WI38 (cell line): ENCODE results near the gene TEAD1.

Experiments used
- H3K4me3 ChIP-seq: 2 replicates; pipeline ENCODE4 v1.5.1; 2011; ENCODE audit warnings: low read depth, mild to moderate bottlenecking, control low read depth, low read length
- TF ChIP-seq, protein P1 (sequence below): IDR thresholded peaks from 2 replicates; pipeline ENCODE4 v1.5.1; 2012; ENCODE audit warnings: low read depth, mild to moderate bottlenecking, control low read depth, low read length

The TEAD1 gene

DNA sequence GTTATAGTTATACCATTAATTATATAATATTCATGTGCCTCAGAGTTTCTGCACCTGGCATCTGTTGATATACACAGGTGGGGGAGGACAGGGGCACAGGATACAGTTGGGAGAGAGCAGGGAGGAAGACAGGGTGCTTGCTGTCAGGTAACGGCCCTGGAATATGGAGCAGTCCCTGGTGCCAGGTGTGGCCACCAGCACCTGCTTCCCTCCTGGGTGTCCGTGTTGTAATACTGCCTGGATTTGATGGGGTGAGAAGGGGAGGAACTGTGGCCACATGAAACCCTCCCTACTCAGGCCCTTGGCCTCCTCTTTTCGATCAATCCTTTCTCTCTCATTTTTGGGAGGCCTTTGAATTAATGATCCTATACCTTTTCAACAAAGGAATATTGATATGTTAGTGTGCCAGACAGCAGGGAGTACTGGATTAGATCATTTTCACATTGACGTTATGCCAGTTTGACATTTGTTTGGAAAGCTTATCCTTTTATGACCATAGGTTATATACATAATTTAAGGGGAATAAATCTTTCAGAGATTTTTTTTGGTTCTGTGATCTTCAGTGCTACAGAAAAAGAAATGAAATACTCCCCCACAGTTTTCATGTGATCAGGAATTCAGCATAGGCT, 88.6 kb downstream of the TEAD1 start:
- TF ChIP-seq, protein P1, sequence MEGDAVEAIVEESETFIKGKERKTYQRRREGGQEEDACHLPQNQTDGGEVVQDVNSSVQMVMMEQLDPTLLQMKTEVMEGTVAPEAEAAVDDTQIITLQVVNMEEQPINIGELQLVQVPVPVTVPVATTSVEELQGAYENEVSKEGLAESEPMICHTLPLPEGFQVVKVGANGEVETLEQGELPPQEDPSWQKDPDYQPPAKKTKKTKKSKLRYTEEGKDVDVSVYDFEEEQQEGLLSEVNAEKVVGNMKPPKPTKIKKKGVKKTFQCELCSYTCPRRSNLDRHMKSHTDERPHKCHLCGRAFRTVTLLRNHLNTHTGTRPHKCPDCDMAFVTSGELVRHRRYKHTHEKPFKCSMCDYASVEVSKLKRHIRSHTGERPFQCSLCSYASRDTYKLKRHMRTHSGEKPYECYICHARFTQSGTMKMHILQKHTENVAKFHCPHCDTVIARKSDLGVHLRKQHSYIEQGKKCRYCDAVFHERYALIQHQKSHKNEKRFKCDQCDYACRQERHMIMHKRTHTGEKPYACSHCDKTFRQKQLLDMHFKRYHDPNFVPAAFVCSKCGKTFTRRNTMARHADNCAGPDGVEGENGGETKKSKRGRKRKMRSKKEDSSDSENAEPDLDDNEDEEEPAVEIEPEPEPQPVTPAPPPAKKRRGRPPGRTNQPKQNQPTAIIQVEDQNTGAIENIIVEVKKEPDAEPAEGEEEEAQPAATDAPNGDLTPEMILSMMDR = no peak
- no peak overlapping the region for H3K4me3 ChIP-seq

DNA sequence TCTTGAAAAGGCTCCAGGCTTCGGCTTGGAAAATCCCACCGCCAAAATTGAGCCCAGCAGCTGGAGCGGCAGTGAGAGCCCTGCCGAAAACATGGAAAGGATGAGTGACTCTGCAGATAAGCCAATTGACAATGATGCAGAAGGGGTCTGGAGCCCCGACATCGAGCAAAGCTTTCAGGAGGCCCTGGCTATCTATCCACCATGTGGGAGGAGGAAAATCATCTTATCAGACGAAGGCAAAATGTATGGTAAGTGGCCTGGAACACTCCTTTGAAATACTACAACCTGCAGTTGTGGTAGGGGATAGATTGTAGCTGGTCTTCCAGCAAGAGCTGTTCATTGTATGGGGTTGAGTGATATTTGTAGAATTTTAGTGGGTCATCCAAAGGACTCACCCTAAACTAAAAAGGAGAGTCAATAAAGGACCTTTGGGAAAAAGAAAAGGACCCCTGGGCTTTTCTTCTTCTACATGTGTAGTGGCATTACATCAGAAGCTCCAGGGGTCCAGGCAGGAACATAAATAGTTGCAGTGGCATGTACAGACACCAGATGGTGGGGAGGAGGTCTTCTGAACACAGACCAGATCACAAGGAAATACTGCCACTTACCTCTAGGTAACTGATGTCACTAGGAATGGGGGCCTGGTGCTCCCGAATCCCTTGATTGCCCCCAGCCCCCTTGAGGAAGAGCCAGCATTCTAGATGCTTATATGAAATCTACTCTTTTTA, 90.1 kb downstream of the TEAD1 start:
- no peak overlapping the region for H3K4me3 ChIP-seq
- TF ChIP-seq, protein P1 = no peak

DNA sequence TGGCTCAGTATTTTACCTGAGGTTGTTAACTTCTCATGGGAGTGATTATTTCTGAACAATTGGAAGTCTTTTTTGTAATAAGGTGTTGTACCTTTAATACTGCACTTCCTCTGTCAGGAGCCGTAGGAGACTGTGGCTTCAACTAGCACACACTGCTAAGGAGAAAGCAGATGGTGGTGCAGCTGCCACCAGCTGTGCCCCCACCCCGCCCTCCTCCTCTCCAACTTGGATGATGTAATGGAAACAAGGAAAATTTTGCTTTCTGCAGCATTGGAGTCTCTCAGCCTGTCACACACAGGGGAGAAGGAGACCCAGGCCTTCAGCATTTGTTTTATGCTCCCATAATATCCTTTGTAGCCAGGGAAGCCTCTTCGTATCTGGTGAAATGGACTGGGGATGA, 91.2 kb downstream of the TEAD1 start:
- TF ChIP-seq, protein P1 = no peak
- no peak overlapping the region for H3K4me3 ChIP-seq

DNA sequence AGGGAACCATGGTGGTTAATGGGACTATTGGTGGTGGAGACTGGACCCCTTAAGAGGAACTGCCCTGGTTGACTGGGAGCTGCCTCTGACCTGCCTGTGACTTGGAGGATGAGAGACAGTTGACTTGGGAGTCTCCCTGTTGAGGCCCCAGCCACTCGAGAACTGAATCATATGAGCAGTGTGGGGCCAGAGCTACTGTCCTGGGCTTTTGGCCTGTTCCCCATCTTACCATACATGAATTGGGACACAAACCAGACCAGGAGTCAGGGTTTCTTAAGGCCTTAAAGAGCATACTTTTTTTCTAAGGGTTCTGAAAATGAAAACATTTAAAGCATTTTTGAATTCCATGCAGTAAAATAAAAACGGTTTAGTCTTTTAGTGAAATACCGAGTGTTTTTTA, 92.8 kb downstream of the TEAD1 start:
- TF ChIP-seq, protein P1 = no peak
- no peak overlapping the region for H3K4me3 ChIP-seq

DNA sequence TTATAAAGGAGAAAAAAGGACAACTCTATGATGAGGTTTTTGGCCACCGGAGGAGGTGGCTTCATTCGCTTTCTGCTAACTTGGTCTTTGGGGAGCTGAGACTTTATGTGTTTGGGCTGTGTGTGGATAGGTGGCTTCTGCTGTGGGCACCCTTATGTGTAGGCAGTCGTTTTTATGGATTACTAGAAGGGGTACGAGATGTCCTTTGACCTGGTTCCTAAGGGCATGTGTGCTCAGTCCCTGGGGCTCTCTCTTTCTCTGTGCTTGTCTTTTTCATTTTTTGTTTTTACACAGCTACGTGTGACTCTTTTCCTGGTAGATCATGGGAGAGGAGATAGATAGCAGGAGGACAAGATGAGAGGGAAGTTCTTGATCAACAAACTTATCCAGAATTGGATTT, 93.4 kb downstream of the TEAD1 start:
- TF ChIP-seq, protein P1 = no peak
- H3K4me3 ChIP-seq = no peak overlapping the region

DNA sequence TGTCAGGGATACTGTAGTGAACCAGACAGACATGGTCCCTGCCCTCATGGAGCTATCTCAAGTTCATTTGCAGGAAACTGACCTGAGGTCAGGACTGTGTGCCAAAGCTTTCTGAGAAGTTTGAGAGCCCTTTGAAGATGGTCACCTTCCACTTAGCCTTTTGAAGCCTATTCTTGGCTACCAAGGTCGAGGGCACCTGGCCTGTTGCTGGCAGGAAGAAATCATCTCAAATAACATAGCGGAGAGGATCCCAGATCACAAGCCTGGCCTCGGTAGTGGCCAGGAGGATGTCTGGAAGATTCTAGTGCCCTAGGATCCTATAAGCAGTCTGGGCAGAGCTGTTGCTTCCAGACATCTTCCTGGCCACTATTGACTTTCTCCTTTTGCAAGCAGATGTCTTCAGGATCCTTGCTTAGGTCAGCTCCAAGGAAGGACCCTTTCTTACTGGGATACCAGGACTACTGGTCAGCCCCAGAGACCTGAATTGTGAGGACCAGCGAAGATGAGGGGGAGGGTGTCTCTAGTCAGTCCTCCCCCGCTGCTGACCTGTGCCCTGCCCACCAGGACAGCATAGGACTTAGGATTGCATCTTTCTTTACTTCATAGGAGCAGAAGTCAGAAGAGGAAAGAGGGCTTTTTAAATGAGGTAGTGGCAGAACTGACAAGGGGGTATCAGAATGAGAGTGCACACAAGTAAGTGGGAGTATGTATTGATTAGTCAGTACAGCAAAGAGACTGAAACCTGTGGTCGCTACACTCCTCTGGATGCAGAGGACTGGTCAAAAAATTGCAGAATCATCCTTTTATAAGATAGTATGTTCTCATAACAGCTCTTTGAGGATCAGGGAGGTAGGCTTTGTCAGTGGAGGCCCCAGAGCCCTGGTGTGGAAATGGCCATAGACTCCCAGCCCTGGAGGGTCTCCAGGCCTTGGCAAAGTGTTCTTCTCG, 94.8 kb downstream of the TEAD1 start:
- no peak overlapping the region for H3K4me3 ChIP-seq
- TF ChIP-seq, protein P1 = no peak
